GM18498 (cell line): ENCODE results near the gene BLTP1.

Experiments used
- ATAC-seq: cut with Tn5 transposase; IDR thresholded peaks from one replicate; pipeline ENCODE4 v1.9.1; 2021; ENCODE audit warnings: mild to moderate bottlenecking, moderate library complexity; ENCODE audit not compliant: unreplicated experiment

Gene BLTP1

GRCh38 chr4:122170775-122171174 lies 18.6 kb downstream of the BLTP1 start:
- ATAC-seq = no peak

- ATAC-seq = no peak
Observed at GRCh38 chr4:122171323-122171722, 19.2 kb downstream of the BLTP1 start.

GRCh38 chr4:122172266-122172665 lies 20.1 kb downstream of the BLTP1 start:
- ATAC-seq = no peak

DNA sequence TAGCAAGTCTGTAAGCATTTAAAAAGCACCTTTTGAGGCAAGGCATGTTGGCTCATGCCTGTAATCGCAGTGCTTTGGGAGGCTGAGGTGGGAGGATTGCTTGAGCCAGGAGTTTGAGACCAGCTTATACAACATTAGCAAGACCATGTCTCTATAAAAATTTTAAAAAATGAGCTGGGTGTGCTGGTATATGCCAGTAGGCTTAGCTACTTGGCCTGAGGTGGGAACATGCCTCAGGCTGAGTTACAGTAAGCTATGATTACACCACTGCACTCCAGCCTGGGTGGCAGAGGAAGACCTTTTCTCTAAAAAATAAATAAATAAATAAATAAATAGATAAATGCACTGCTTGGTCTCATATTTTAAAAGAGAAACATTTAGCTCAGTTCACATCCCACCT lies 26.8 kb downstream of the BLTP1 start:
- no peak for ATAC-seq

- no peak for ATAC-seq
Observed at GRCh38 chr4:122195718-122196117, 43.6 kb downstream of the BLTP1 start.
